Endothelial cell (in vitro differentiated cells): ENCODE measurements around the gene REC8. TPM values are rescaled to one million over a fixed set of nuclear protein-coding genes. Genes with fewer than 3 reads are reported as not detected.

Experiments used
- DNase-seq: peaks from one replicate; pipeline ENCODE4 v3.0.0; 2021; ENCODE audit warnings: low spot score
- H3K27ac Mint-ChIP-seq: one replicate; pipeline ENCODE4 v1.8.0; 2021; ENCODE audit warnings: mixed read lengths, inconsistent platforms; ENCODE audit not compliant: unreplicated experiment
- H3K27me3 Mint-ChIP-seq: one replicate; pipeline ENCODE4 v1.8.0; 2021; ENCODE audit warnings: mild to moderate bottlenecking, moderate library complexity, mixed read lengths, inconsistent platforms; ENCODE audit not compliant: unreplicated experiment
- H3K36me3 Mint-ChIP-seq: one replicate; pipeline ENCODE4 v1.8.0; 2021; ENCODE audit warnings: mild to moderate bottlenecking, low read depth, mixed read lengths, inconsistent platforms; ENCODE audit not compliant: unreplicated experiment
- H3K4me1 Mint-ChIP-seq: one replicate; pipeline ENCODE4 v1.8.0; 2021; ENCODE audit warnings: mild to moderate bottlenecking, mixed read lengths, inconsistent platforms; ENCODE audit not compliant: unreplicated experiment
- H3K4me3 Mint-ChIP-seq: one replicate; pipeline ENCODE4 v1.8.0; 2021; ENCODE audit warnings: mild to moderate bottlenecking, mixed read lengths, inconsistent platforms; ENCODE audit not compliant: unreplicated experiment
- H3K9me3 Mint-ChIP-seq: one replicate; pipeline ENCODE4 v1.8.0; 2021; ENCODE audit warnings: mixed read lengths, inconsistent platforms; ENCODE audit not compliant: unreplicated experiment
- total RNA-seq: library from RNA; stranded (reverse); fragmentation: NEBNext Ultra II Directional; extraction: Animal tissue kit (Norgen Biotek cat#: 25700); gene quantifications from one replicate; pipeline ENCODE4 v1.2.1, GENCODE V29; 2021; ENCODE audit not compliant: unreplicated experiment
- TF ChIP-seq, protein P1 (sequence below): fragments of 200-600 bp; sonication (generic); IDR thresholded peaks from one replicate; pipeline ENCODE4 v1.5.0; 2021; ENCODE audit warnings: antibody characterized with exemption; ENCODE audit not compliant: unreplicated experiment

REC8 gene
- total RNA-seq, 1 donor from 2014 or later, result 31.8 TPM

- Mint-ChIP-seq H3K27me3 (peaks cover 22% of the 10 kb centered on the region), H3K27ac (no peak overlapping the region), H3K36me3 (peaks cover 33% of the 10 kb centered on the region), H3K9me3 (no peaks in the 10 kb centered on the region), H3K4me3 (peak overlapping the region; percentile 90), H3K4me1 (peaks cover 13% of the 10 kb centered on the region)
- TF ChIP-seq, protein P1, sequence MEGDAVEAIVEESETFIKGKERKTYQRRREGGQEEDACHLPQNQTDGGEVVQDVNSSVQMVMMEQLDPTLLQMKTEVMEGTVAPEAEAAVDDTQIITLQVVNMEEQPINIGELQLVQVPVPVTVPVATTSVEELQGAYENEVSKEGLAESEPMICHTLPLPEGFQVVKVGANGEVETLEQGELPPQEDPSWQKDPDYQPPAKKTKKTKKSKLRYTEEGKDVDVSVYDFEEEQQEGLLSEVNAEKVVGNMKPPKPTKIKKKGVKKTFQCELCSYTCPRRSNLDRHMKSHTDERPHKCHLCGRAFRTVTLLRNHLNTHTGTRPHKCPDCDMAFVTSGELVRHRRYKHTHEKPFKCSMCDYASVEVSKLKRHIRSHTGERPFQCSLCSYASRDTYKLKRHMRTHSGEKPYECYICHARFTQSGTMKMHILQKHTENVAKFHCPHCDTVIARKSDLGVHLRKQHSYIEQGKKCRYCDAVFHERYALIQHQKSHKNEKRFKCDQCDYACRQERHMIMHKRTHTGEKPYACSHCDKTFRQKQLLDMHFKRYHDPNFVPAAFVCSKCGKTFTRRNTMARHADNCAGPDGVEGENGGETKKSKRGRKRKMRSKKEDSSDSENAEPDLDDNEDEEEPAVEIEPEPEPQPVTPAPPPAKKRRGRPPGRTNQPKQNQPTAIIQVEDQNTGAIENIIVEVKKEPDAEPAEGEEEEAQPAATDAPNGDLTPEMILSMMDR, result no peak
- DNase-seq, result no peak
Observed at GRCh38 chr14:24187539-24187915, 15.6 kb downstream of the REC8 start.

DNA sequence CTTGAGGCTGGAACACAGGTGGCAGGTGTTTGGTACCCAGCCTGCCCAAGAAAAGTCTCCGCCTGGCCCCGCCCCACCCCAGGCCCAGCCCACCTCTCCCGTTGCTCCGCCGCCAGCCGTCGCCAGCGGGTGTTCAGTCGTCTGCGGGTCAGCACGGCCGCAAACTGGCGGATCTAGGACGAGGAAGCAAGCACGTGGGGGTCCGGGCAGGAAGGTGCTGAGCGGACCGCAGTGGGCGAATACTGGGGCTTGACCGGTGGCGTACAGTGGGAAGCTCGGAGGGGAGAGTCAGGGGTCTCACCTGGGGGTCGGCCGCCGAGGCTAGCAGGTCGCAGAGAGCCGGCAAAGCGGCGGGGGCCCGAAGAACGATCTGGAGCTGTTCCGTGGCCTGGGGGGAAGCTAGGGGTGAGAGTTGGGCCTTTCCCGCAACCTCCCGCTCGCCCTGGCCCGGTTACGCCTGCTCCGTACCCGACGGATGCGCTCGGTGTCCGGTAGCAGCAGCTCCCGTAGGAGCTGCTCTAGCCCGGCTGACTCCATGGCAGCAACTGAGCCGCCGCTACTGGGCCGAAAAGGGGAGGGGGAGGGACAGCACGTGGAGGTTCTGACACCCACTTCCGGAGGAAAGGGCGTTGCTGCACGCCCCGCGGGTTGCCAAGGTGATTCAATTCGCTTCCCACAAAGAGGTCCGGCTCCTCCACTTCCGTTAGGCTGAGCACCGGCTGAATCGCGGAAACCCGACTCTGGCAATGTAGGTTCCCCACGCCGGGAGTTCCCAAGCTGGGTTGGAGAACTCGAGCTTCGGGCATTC is 16.6 kb downstream of the REC8 start, which contains the start of gene IPO4:
Gene IPO4 (minus strand): TSS at position 566 of the 808 bp plus-strand sequence. CDS start 29 bp downstream, at position 537.
- peak; percentile 88 for DNase-seq
- Mint-ChIP-seq H3K27ac (peak within 1 kb of the TSS; percentile 79), H3K4me1 (peaks cover 11% of the 10 kb centered on the region), H3K9me3 (no peaks in the 10 kb centered on the region), H3K27me3 (peaks cover 24% of the 10 kb centered on the region), H3K4me3 (peak within 1 kb of the TSS; percentile 90), H3K36me3 (peaks cover 34% of the 10 kb centered on the region)
- TF ChIP-seq, protein P1, result no peak

DNA sequence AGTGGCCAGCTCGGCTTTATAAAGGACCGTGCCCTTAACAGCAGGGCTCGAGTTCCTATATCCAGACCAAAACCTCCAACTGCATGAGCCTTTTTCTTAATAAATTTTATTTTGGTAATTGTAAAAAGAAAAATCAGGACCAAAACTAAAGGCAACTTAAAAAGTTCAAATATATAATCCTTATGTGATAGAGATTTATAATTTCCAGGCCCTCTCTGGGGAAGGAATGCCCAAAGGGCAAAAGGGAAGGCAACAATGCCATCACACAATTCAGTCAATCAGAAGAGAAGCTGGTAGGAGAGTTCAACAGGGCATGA is 17.1 kb downstream of the REC8 start:
- Mint-ChIP-seq H3K36me3 (peaks cover 33% of the 10 kb centered on the region), H3K4me3 (peak overlapping the region; percentile 90), H3K27ac (peak overlapping the region; percentile 79), H3K4me1 (peaks cover 13% of the 10 kb centered on the region), H3K9me3 (no peaks in the 10 kb centered on the region), H3K27me3 (peaks cover 24% of the 10 kb centered on the region)
- TF ChIP-seq, protein P1, result no peak
- DNase-seq, result no peak

DNA sequence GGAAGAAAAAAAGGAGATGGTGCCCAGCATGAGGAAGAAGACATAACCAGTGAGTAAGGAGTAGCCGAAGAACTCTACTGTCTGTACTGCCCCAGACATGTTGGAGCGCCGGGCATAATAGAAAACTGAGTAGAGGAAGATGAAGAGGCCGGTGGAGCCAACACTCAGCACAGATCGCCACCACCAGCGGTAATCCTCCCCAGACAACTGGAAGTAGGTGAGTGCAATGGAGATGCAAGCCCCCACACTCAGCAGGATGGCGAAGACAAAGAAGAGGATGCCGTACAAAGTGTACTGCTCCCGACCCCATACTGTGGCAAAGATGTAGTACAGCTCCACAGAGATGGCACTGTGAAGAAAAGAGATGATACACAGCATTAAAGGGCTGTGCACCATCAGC is 17.6 kb downstream of the REC8 start:
- TF ChIP-seq, protein P1, result no peak
- H3K27me3 Mint-ChIP-seq, result peaks cover 26% of the 10 kb centered on the region
- peak overlapping the region; percentile 79 for H3K27ac Mint-ChIP-seq
- H3K4me3 Mint-ChIP-seq, result peak overlapping the region; percentile 27
- H3K4me1 Mint-ChIP-seq, result peaks cover 17% of the 10 kb centered on the region
- H3K9me3 Mint-ChIP-seq, result no peaks in the 10 kb centered on the region
- DNase-seq, result no peak
- H3K36me3 Mint-ChIP-seq, result peaks cover 38% of the 10 kb centered on the region

- Mint-ChIP-seq H3K4me3 (no peak overlapping the region), H3K27me3 (peaks cover 28% of the 10 kb centered on the region), H3K4me1 (peaks cover 22% of the 10 kb centered on the region), H3K36me3 (peaks cover 38% of the 10 kb centered on the region), H3K9me3 (no peaks in the 10 kb centered on the region), H3K27ac (no peak overlapping the region)
- no peak for DNase-seq
- TF ChIP-seq, protein P1, result no peak
Observed at GRCh38 chr14:24190416-24190815, 18.5 kb downstream of the REC8 start.
